NCI-H187 (cell line): ENCODE measurements around the gene ARSK.

Experiments
- DNase-seq, 2 experiments: peaks; one replicate each; lab custom pipeline; 2025; lab: John Stamatoyannopoulos, UW

The ARSK gene

GRCh38 chr5:95647886-95648860 is 93.3 kb downstream of the ARSK start:
- no peak for DNase-seq

GRCh38 chr5:95649274-95649673 is 94.4 kb downstream of the ARSK start:
- no peak for DNase-seq

GRCh38 chr5:95649842-95650620 is 95.1 kb downstream of the ARSK start:
- DNase-seq, result no peak

GRCh38 chr5:95652849-95653248 is 97.9 kb downstream of the ARSK start:
- no peak for DNase-seq

- no peak for DNase-seq
Observed at GRCh38 chr5:95654196-95654595, 99.3 kb downstream of the ARSK start.
